Activated naive CD8-positive, alpha-beta T cell treated with anti-CD3 and anti-CD28 coated beads, Interleukin-2, amount 50 U/mL, for 24 hours (primary cell): Measurements from ENCODE around the gene NIBAN1.

Experiments used
- ATAC-seq: fragments of 150-1000 bp; cut with Tn5 transposase; one replicate; pipeline ENCODE4 v1.10.0; 2021
- DNase-seq: peaks from one replicate; pipeline ENCODE4 v3.0.0; 2021
- H3K27ac Mint-ChIP-seq: one replicate; pipeline ENCODE4 v1.8.0; 2021; ENCODE audit warnings: mild to moderate bottlenecking, mixed read lengths
- H3K27me3 Mint-ChIP-seq: one replicate; pipeline ENCODE4 v1.8.0; 2021; ENCODE audit warnings: mixed read lengths
- H3K36me3 Mint-ChIP-seq: one replicate; pipeline ENCODE4 v1.8.0; 2021; ENCODE audit warnings: low read depth, mixed read lengths
- H3K4me1 Mint-ChIP-seq: one replicate; pipeline ENCODE4 v1.8.0; 2021; ENCODE audit warnings: mixed read lengths
- H3K4me3 Mint-ChIP-seq: one replicate; pipeline ENCODE4 v1.8.0; 2021; ENCODE audit warnings: mild to moderate bottlenecking, moderate library complexity, mixed read lengths
- H3K9me3 Mint-ChIP-seq: one replicate; pipeline ENCODE4 v1.8.0; 2021; ENCODE audit warnings: mixed read lengths

The NIBAN1 gene

GRCh38 chr1:184987696-184988095, 13.4 kb upstream of the NIBAN1 start:
- Mint-ChIP-seq H3K27ac (no peak overlapping the region), H3K4me3 (no peak overlapping the region), H3K4me1 (no peaks in the 10 kb centered on the region), H3K9me3 (no peaks in the 10 kb centered on the region), H3K27me3 (peaks cover 13% of the 10 kb centered on the region), H3K36me3 (no peaks in the 10 kb centered on the region)
- DNase-seq, result no peak
- ATAC-seq, result no peak

DNA sequence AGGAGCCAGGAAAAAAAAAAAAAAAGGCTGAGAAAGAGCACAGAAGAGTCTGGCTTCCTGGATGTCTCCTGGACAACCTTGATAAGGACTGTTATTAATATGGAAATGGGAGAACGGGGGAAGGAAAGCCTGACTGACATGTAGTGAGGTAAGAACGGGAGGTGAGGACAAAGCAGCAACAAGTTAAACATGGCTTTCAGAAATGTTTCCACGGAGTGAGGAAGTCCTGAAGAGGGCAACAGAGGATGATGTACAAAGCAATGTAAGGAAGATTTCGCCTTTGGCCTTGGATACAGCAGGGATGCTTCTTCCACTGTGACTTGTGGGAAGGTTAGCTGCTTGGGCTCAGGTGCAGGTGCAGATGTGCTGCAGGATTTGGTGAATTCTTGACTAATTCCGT, 11.9 kb upstream of the NIBAN1 start:
- H3K27ac Mint-ChIP-seq, result no peak overlapping the region
- peaks cover 6% of the 10 kb centered on the region for H3K4me1 Mint-ChIP-seq
- peaks cover 14% of the 10 kb centered on the region for H3K27me3 Mint-ChIP-seq
- DNase-seq, result no peak
- no peaks in the 10 kb centered on the region for H3K36me3 Mint-ChIP-seq
- no peak overlapping the region for H3K4me3 Mint-ChIP-seq
- no peak for ATAC-seq
- H3K9me3 Mint-ChIP-seq, result no peaks in the 10 kb centered on the region

DNA sequence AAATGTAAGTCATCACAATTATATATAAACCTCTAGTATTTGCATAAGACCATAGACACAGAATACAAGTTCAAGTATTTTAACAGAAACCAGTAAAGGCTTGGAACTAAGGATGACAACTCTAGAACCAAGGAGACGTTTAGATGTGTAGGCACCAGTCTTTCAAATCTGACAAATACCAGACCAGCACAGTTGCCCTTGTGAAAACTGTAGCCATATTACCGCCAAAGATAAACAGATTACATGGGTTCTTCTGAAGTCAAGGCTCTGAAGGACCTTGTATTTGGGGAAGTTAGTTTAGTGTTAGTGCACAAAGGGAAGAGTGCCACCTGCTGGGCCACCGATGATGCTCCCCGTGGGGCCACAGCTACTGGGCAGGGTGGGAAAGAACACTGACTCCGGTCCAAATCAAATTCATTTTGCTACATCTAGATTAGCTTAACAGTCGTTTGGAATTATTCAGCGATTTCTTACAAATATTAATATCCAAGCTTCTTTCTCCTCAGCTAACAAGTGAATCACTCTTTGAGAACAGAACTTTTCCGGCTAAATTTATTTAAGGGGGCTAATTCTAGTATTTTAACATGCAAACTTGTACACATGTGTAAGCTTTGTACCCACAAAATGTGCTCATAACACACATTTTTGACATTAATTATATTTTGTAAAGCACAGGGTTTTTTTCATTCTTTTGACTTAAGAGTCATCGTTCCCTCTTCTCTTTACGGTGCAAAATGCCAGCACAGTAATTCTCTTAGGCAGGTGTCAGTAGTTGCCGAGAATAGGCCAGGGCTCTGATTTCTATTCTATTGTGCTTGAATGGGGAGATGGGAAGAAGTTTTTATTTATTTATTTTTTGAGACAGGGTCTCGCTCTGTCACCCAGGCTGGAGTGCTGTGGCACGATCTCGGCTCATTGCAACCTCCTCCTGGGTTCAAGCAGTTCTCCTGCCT, 8.0 kb upstream of the NIBAN1 start:
- no peak overlapping the region for H3K4me3 Mint-ChIP-seq
- peaks cover 6% of the 10 kb centered on the region for H3K4me1 Mint-ChIP-seq
- ATAC-seq, result peak; percentile 99
- DNase-seq, result peak; percentile 81
- H3K27ac Mint-ChIP-seq, result peak overlapping the region; percentile 0
- H3K9me3 Mint-ChIP-seq, result no peaks in the 10 kb centered on the region
- H3K36me3 Mint-ChIP-seq, result no peaks in the 10 kb centered on the region
- H3K27me3 Mint-ChIP-seq, result peaks cover 24% of the 10 kb centered on the region

GRCh38 chr1:184980726-184981125, 6.4 kb upstream of the NIBAN1 start:
- Mint-ChIP-seq H3K36me3 (no peaks in the 10 kb centered on the region), H3K27me3 (peaks cover 27% of the 10 kb centered on the region), H3K9me3 (no peaks in the 10 kb centered on the region), H3K4me1 (peaks cover 8% of the 10 kb centered on the region), H3K4me3 (no peak overlapping the region), H3K27ac (no peak overlapping the region)
- ATAC-seq, result no peak
- DNase-seq, result no peak

DNA sequence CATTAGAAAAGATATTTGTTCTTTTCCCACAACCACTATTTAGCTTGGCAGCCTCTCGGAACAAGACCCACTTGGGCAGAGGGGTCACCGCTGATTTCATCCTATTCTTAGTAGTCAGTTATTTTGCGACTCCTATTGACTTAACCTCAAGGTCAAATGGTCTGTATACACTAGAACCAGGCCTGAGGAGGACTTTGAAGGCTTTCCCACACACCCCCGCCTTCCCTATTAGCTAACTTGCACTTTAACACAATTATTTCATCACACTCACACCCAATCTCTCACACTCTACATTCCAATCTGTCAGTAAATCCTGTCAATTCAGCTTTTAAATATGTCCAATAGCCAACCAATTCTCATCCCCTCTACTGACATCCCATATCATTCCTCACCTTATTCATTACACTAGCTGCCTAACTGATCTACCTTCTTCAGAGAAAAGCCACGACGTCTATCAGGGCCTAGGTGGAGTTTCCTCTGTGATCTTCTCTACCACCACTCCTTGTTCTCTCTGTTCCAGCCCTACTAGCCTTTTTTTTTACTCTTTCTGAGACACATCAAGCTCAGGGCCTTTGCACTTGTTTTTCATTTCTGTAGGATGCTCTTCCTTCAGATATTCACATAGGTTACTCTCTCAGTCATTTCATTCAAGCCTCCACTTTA, 1.0 kb upstream of the NIBAN1 start:
- ATAC-seq, result no peak
- Mint-ChIP-seq H3K27ac (peak overlapping the region; percentile 53), H3K4me1 (peaks cover 50% of the 10 kb centered on the region), H3K4me3 (peak overlapping the region; percentile 44), H3K9me3 (no peaks in the 10 kb centered on the region), H3K27me3 (peaks cover 33% of the 10 kb centered on the region), H3K36me3 (peaks cover 8% of the 10 kb centered on the region)
- DNase-seq, result no peak

- peaks cover 33% of the 10 kb centered on the region for H3K27me3 Mint-ChIP-seq
- H3K4me1 Mint-ChIP-seq, result peaks cover 56% of the 10 kb centered on the region
- ATAC-seq (no peak), DNase-seq (no peak)
- H3K9me3 Mint-ChIP-seq, result no peaks in the 10 kb centered on the region
- peaks cover 8% of the 10 kb centered on the region for H3K36me3 Mint-ChIP-seq
- H3K27ac Mint-ChIP-seq, result peak overlapping the region; percentile 68
- H3K4me3 Mint-ChIP-seq, result peak overlapping the region; percentile 44
These were observed 468 bp upstream of the NIBAN1 start for GRCh38 chr1:184974837-184975115.

- Mint-ChIP-seq H3K36me3 (peaks cover 8% of the 10 kb centered on the region), H3K27ac (peak overlapping the region; percentile 100), H3K9me3 (no peaks in the 10 kb centered on the region), H3K4me1 (peaks cover 66% of the 10 kb centered on the region), H3K27me3 (peaks cover 32% of the 10 kb centered on the region), H3K4me3 (peak overlapping the region; percentile 93)
- ATAC-seq (peak; percentile 77), DNase-seq (peak; percentile 70)
These were observed 844 bp downstream of the NIBAN1 start for GRCh38 chr1:184973272-184974055.

DNA sequence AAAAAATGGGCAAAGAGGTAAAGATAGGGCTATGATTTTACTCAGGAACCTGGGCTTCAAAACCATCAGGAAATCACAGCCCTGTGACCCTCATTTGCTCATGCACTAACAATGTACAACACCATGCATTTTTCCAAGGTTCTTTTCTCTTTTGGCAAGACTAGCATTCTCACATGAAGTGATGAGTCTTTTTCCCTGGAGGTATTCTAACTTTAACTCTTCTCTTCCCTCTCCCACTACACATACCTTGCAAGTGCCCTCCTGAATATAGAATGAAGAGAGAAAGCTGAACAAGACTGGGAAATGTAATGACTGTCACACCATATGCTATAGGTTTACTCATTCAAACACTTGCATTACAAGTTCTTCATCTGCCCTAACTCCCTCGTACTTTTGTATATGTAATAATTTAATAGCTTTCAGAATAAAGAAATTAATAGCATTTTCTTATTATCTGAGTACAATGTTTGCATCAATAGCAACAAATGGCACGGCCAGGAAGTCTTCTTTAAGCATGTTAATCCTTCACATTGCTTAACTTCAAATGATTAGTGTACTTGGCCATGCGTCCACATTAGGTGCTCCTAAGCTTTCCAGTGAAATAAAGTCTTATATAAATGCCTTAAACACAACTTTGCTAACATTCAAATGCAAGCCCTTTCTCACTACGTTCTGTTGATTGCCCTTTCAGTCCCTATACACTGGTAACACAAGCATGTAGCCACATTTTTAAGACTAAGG, 1.8 kb downstream of the NIBAN1 start:
- DNase-seq (no peak), ATAC-seq (no peak)
- no peaks in the 10 kb centered on the region for H3K9me3 Mint-ChIP-seq
- peak overlapping the region; percentile 100 for H3K27ac Mint-ChIP-seq
- H3K27me3 Mint-ChIP-seq, result peaks cover 25% of the 10 kb centered on the region
- H3K4me3 Mint-ChIP-seq, result peak overlapping the region; percentile 93
- H3K4me1 Mint-ChIP-seq, result peaks cover 71% of the 10 kb centered on the region
- peaks cover 8% of the 10 kb centered on the region for H3K36me3 Mint-ChIP-seq

- ATAC-seq (no peak), DNase-seq (no peak)
- Mint-ChIP-seq H3K27ac (peak overlapping the region; percentile 100), H3K36me3 (peaks cover 8% of the 10 kb centered on the region), H3K4me3 (peak overlapping the region; percentile 93), H3K27me3 (peaks cover 19% of the 10 kb centered on the region), H3K9me3 (no peaks in the 10 kb centered on the region), H3K4me1 (peaks cover 76% of the 10 kb centered on the region)
These were observed 2.6 kb downstream of the NIBAN1 start for GRCh38 chr1:184971522-184972265.

GRCh38 chr1:184970691-184971161, 3.6 kb downstream of the NIBAN1 start:
- peak overlapping the region; percentile 72 for H3K27ac Mint-ChIP-seq
- peak overlapping the region; percentile 56 for H3K4me3 Mint-ChIP-seq

GRCh38 chr1:184966989-184967388, 7.3 kb downstream of the NIBAN1 start:
- ATAC-seq, result no peak
- Mint-ChIP-seq H3K27me3 (peaks cover under 1% of the 10 kb centered on the region), H3K9me3 (no peaks in the 10 kb centered on the region), H3K27ac (no peak overlapping the region), H3K4me3 (no peak overlapping the region), H3K36me3 (peaks cover 14% of the 10 kb centered on the region), H3K4me1 (peaks cover 43% of the 10 kb centered on the region)
- no peak for DNase-seq

More at GRCh38 chr1:184970691-184971161, 3.6 kb downstream of the NIBAN1 start:
- H3K4me1 Mint-ChIP-seq, result peaks cover 74% of the 10 kb centered on the region
- peaks cover 13% of the 10 kb centered on the region for H3K27me3 Mint-ChIP-seq
- no peak for ATAC-seq
- no peaks in the 10 kb centered on the region for H3K9me3 Mint-ChIP-seq
- H3K36me3 Mint-ChIP-seq, result peaks cover 8% of the 10 kb centered on the region
- DNase-seq, result no peak

GRCh38 chr1:184965944-184966860, 8.1 kb downstream of the NIBAN1 start:
- no peak for DNase-seq
- ATAC-seq, result no peak
- no peak overlapping the region for H3K27ac Mint-ChIP-seq
- no peaks in the 10 kb centered on the region for H3K9me3 Mint-ChIP-seq
- H3K27me3 Mint-ChIP-seq, result no peaks in the 10 kb centered on the region
- no peak overlapping the region for H3K4me3 Mint-ChIP-seq
- peaks cover 19% of the 10 kb centered on the region for H3K36me3 Mint-ChIP-seq
- H3K4me1 Mint-ChIP-seq, result peaks cover 35% of the 10 kb centered on the region

DNA sequence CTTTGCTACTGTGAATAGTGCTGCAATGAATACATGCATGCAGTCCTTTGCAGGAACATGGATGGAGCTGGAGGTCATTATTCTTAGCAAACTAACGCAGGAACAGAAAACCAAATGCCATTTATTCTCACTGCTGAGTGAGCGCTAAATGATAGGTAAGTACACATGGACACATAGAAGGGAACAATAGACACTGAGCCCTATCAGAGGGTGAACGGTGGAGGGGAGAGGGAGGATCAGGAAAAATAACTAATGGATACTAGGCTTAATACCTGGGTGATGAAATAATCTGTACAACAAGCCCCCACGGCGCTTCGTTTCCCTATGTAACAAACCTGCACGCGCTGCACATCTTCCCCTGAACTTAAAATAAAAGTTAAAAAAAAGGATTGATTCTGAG, 8.9 kb downstream of the NIBAN1 start:
- Mint-ChIP-seq H3K4me1 (peaks cover 28% of the 10 kb centered on the region), H3K9me3 (no peaks in the 10 kb centered on the region), H3K27me3 (no peaks in the 10 kb centered on the region), H3K36me3 (peaks cover 16% of the 10 kb centered on the region), H3K4me3 (no peak overlapping the region), H3K27ac (no peak overlapping the region)
- DNase-seq (no peak), ATAC-seq (no peak)
